Loucy (cell line): ENCODE measurements around the gene KCNJ6.

Source experiments
- CTCF ChIP-seq: fragments of 200-600 bp; sonication (generic); conservative IDR thresholded peaks from 2 replicates; pipeline ENCODE4 v1.5.1; 2014; ENCODE audit warnings: mild to moderate bottlenecking, antibody characterized with exemption, low read length
- EZH2phosphoT487 ChIP-seq: fragments of 200-600 bp; IDR thresholded peaks from 2 replicates; pipeline ENCODE4 v1.6.1; 2018; ENCODE audit warnings: antibody characterized with exemption, mild to moderate bottlenecking, moderate library complexity, borderline replicate concordance

- no peak for TF ChIP-seq CTCF
- no peak for TF ChIP-seq EZH2phosphoT487
These were observed 231.7 kb downstream of the KCNJ6 start for GRCh38 chr21:37684547-37684946.
